ENCODE results near the gene CST11.

The CST11 gene

DNA sequence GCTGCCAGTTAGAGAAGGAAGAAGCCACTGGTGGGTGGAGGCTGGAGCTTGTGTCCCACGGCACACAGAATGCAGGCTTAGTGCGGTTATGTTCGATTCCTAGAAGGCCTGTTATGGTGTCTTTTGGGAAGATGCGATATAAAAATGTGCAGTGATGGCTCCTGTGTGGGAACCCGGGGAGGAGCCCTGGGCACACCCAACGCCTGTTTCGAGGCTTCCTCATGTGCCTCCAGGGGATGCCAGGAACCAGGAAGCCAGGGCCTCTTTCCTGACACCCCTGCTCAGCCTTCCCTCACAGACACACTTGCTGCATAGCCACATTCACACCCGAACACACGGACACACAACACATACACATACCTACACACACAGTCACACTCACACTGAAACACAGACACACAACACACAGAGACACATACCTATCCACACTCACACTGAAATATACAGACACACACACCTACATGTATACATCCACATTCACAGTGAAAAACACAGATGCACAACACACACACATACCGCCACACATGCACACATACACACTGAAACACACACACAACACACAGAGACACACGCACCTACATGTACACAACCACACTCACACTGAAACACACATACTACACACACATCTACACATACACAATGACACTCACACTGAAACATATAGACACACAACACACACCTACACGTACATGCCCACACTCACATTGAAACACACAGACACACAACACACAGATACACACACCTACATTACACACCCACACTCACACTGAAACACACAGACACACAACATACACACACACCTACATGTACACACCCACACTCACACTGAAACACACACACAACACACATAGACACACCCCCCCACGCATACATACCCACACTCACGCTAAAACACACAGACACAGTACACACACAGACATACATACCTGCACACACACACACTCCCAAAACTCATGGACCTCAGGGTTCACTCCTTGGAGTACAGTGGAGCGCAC, 1.2 kb upstream of the CST11 start:
- no peak for DNase-seq

GRCh38 chr20:23451956-23452487, 654 bp downstream of the CST11 start:
- no peak for DNase-seq

DNA sequence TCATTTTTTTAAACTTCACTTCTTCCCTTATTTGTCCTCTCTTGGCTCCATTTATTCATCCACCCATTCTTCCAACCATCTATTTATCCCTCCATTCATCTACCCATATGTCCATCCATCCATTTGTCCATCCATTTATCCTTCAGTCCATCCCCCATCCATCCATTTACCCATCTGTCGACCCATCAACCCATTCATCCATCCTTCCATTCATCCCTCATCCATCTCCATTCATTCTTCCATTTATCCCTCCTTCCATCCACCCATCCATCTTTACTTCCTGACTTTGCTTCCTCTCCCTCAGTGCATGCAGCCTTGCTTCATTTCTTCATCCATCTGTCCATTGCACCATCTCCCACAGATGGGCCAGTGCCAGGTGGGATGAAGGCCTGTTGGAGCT, 1.8 kb downstream of the CST11 start:
- DNase-seq: no peak

DNA sequence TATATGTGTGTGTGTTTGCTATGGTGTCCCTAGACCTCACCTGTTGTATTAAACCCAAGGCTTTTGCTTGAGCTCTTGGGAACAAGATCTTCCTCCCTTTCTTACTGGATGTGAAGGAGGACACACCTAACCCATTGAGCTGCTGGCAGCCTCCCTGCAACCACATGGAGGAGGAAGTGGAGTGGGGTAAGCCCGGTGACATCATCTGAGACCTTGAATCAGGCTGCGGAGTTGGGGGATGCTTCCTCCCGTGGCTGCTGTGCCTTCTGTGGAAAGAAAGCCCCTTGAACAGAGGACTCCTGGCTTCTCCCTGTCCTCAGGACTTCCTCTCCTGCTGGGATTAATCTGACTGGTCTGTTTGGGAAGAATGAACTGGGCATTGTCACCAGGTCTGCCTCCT, 3.3 kb downstream of the CST11 start:
- no peak for DNase-seq

GRCh38 chr20:23448167-23448566, 4.5 kb downstream of the CST11 start:
- DNase-seq: no peak

DNA sequence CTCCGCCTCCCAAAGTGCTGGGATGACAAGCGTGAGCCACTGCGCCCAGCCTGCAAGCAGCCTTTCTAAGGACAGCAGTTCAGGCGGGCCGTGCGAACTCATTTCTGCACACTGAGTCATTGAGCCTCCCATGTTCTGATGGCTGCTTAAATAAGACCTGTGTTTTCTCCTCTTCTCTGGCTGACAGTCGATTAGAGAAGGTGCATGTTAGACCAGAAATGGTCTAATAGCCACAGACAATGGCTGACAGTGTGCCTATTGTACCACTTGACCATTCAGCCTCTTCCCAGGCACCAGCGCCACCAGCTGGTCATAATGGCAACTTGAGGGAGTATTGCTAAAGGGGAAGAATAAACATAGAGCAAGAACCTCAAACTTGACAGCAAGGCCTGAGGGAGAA, 6.2 kb downstream of the CST11 start:
- peak; percentile 31 for DNase-seq

DNA sequence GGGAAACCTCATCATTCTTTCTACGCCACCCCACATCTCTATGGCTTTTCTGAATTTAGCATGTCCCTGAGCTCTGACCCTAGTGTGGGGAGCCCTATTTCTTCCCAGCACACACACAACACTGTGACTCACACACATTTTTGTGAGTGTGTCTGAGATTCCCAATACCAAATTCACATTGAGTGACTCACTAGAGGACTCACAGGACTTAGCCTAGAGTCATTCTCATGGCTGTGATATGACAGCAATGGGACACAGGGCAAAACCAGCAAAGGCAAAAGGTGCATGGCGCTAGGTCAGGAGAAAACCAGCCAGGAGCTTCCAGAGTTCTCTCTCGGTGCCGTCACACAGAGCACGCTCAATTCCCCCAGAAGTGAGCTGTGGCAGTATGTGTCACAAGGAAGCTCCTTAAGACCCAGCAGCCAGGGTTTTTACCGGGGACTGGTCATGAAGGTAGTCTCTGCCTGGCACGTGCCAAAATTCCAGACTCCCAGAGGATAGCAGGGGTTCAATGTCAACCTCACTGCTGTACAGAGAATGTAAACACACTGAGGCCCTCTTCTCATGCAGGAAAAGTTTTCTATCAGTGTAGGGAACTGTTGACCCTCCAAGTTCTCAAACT, 7.0 kb downstream of the CST11 start:
- DNase-seq: no peak

DNA sequence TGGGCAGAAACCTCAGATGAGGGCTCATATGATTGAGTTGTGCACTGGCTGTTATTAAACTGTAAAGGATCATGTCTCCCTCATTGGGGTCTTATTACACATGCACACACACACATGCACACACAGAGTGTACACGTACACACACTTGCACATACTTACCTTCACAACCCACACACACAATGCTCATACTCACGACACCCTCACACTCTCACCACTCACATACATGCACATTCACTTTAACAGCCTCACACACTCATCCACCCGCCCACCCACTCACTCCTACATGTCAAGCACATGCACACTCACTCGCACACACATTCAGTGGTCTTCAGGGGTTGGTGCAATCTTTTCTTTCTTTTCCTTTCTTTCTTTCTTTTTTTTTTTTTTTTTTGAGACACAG, 7.8 kb downstream of the CST11 start:
- DNase-seq: no peak

DNA sequence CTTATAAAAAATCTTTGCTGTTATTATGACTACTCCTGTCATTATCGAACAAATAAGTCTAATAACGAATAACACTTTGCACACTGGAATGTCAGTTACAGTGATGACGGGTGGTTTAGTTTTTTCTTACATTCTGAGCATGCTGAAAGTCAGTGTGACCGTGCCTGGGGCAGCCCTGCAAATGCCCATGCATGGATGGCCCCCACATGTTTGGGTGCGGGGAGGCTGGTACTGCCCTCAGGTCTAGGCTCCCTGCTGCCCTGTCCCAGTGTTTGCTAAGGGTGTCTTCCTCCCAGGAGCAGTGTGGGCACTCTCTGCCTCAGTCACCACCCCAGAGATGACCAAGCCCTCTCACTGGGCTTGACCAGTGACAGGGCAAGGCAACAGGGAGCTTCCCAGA, 10.2 kb downstream of the CST11 start:
- no peak for DNase-seq

DNA sequence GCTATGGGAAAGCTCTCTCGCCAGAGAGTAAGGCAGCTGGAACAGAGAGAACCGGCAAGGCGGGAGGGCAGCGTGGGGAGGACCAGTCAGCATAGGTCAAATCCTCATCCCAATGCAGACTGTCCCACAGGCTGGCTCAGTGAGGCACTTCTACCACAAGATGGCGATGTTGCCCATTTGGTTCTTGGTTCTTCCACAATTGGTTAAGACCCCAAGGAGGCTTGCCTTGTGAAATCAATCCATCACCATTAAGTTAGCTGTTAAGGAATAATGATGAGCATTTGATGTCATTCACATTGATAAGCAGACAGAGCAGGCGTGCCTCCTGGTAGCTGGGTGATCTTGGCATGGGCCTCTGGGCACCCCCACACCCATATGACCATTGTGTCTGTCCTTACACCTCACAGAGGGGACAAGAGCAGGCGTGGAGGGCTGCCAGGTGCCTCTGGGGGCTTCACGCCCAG, 10.8 kb downstream of the CST11 start:
- peak; percentile 60 for DNase-seq

DNA sequence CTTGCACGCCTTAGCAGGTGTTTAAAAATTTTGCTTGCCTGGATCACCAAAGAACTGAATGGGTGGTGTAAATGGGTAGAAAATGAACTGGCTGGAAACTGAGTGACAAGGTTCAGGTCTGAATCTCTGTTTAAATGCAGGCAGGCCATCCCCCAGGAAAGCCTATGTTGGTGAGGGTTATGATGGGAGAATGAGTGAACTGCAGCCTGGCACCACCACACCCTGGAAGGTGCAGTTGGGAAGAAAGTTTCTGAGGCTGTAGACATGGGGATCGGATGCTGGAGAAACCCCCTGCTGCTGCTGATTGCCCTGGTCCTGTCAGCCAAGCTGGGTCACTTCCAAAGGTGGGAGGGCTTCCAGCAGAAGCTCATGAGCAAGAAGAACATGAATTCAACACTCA, 12.7 kb downstream of the CST11 start:
- no peak for DNase-seq

DNA sequence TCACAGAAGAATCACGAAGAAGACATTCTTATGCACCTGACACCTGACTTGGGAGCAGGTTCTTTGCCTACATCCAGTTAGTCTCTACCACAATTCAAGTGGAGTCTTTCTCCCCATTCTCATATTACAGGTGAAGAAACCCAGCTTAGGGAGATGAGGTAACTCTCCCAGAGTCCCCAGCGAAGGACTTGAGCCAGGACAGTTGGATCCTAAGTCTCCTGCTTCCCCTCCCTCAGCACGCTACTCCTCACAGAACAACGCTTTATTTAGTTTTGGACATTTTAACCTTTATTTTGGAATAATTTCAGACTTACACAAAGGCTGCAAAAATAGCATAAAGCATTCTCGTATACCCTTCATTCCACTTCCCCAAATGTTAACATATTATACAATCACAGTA, 14.0 kb downstream of the CST11 start:
- no peak for DNase-seq

DNA sequence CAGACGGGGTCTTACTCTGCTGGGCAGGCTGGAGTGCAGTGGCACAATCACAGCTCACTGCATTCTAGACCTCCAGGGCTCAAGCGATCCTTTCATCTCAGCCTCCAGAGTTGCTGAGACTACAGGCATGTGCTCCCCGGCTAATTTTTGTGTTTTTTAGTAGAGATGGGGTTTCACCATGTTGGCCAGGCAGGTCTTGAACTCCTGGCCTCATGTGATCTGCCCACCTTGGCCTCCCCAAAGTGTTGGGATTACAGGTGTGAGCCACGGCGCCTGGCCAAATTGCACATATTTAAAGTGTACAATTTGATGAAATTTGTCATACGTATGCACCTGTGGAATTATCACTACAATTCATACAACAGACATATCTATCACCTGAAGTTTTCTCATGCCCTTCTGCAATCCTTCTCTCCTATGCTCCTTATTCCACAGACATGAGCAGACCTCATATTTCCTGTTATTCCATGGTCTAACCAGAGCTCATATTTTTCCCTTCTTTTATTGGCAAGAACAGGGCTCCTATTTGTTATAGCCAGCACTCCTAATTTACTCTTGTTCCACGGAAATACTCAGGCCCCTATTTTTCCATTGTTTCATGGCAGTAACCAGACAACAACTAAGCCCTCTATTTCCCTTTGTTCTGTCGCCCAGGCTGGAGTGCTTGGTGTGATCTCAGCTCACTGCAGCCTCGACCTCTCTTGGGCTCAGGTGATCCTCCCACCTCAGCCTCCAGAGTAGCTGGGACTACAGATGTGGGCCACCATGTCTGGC, 15.4 kb downstream of the CST11 start:
- DNase-seq: no peak

GRCh38 chr20:23436681-23437080, 16.0 kb downstream of the CST11 start:
- no peak for DNase-seq

- DNase-seq: no peak
These were observed 16.8 kb downstream of the CST11 start for GRCh38 chr20:23435626-23436539.

- no peak for DNase-seq
These were observed 18.0 kb downstream of the CST11 start for GRCh38 chr20:23434521-23435313.

DNA sequence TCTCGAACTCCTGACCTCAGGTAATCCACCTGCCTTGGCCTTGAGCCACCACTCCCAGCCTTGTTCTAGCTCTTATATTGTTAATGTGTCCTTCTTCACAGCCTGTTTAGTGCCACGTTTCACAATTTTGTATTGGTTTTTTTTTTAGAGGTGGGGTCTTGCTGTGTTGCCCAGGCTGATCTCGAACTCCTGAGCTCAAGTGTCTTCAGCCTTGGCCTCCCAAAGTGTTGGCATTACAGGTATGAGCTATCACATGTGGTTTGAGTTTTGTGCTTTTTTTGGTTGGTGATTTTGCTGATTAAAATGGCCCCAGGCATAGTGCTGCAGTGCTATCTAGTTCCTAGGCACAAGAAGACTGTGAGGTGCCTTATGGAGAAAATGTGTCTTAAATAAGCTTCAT, 19.0 kb downstream of the CST11 start:
- no peak for DNase-seq

DNA sequence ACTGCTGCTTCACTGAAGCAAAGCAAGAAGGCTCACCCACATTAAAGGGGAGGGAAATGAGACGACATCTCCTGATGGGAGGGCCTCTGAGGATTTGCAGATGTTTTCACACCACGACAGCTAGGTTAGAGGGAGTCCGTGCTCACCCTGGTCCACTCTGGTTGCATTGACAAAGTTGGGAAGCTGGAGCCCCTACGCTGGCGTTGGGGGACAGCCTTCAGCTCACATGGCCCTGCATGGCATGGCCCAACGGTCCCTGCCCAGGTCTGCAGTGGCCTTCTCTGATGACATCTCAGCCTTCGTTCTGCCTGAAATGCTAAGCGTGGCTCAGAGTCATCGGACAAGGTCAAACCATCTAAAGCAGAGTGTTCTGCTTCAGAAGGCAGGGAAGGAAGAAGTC, 27.5 kb downstream of the CST11 start:
- no peak for DNase-seq

- peak; percentile 95 for DNase-seq
These were observed 31.4 kb downstream of the CST11 start, which contains the start of gene NAPB for GRCh38 chr20:23420943-23421931. Gene NAPB (minus strand): TSS chr20:23421488. CDS start chr20:23421402, 86 bp downstream.

Measured in activated naive CD4-positive, alpha-beta T cell treated with Interleukin-2 at 50 U/mL for 16 hours (primary cell).